Vagina (tissue), 2 donors: Measurements from ENCODE around the gene SDCCAG8. TPM values are rescaled to one million over a fixed set of nuclear protein-coding genes. Genes with fewer than 3 reads are reported as not detected.

Experiments used
- DNase-seq, 2 donors: peaks; one replicate each; pipeline ENCODE4 v3.0.0-alpha.2; 2017; ENCODE audit errors: extremely low spot score in 2 of 2
- H3K27ac ChIP-seq: fragments of 200-600 bp; sonication (generic); one replicate; pipeline ENCODE4 v1.5.1; 2019
- H3K27me3 ChIP-seq: fragments of 200-600 bp; sonication (generic); one replicate; pipeline ENCODE4 v1.5.1; 2019
- H3K36me3 ChIP-seq, 2 donors: fragments of 200-600 bp; sonication (generic); one replicate each; pipeline ENCODE4 v1.5.1; 2017 to 2019
- H3K4me1 ChIP-seq: fragments of 200-600 bp; sonication (generic); one replicate; pipeline ENCODE4 v1.5.1; 2019
- H3K4me3 ChIP-seq, 2 donors: fragments of 200-600 bp; sonication (generic); 1 replicate in 1 of 2; 2 replicates in 1 of 2; pipeline ENCODE4 v1.5.1; 2016 to 2019
- H3K9me3 ChIP-seq: fragments of 200-600 bp; sonication (generic); one replicate; pipeline ENCODE4 v1.5.1; 2019
- CTCF ChIP-seq, 3 experiments: fragments of 450-650 bp in 2 of 3; fragments of 200-600 bp in 1 of 3; sonication (generic) in 1 of 3; IDR thresholded peaks; one replicate each; pipeline ENCODE4 v1.5.1; 2017 to 2019; ENCODE audit warnings: antibody characterized with exemption in 3 of 3, mild to moderate bottlenecking in 2 of 3, moderate library complexity in 2 of 3
- POLR2A ChIP-seq, 2 donors: fragments of 450-650 bp; IDR thresholded peaks; one replicate each; pipeline ENCODE4 v1.6.1; 2017; ENCODE audit warnings: antibody characterized with exemption in 2 of 2, mild to moderate bottlenecking in 2 of 2, moderate library complexity in 2 of 2
- POLR2AphosphoS5 ChIP-seq, 2 donors: sonication (generic); formaldehyde crosslinking; IDR thresholded peaks; one replicate each; pipeline ENCODE4 v1.9.0; 2017; ENCODE audit warnings: antibody characterized with exemption in 2 of 2, mild to moderate bottlenecking in 2 of 2, low read depth in 1 of 2; ENCODE audit not compliant: insufficient read depth in 1 of 2
- intact Hi-C: fragments of 100-400 bp; cut with DNase I; formaldehyde crosslinking; loops from one replicate; pipeline ENCODE4 v1.15.1; 2023
- total RNA-seq: library from RNA; depleted of rRNA; stranded (reverse); fragments of >200 nt; gene quantifications from one replicate; pipeline ENCODE4 v1.2.3, GENCODE V29; 2016

SDCCAG8 gene
- total RNA-seq, 1 donor from 2014 or later: 31.2 TPM

GRCh38 chr1:243271996-243272395 lies 16.2 kb downstream of the SDCCAG8 start:
- peaks cover 4 to 29% of the 10 kb centered on the region in 2 donors for H3K36me3 ChIP-seq

DNA sequence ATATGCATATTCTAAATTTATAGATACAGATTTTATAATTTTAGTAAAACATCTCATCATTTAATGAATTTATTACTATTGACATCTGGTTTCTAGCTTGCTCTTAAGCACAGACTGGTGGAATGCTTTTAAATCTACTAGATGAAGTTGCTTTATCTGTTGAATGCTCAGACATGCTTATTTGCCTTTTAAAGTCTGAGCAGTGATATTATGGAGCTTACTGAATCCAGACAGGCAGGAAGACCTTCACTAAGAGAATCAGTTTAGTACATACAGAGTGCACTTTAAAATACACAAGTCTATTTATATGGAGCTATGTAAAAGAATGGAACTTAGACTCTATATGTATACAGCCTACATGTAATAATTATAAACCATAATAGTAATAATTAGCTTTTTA lies 16.6 kb downstream of the SDCCAG8 start:
- intact Hi-C loops: no loop called here
- no peak for DNase-seq
- no peaks in the 10 kb centered on the region for H3K27me3 ChIP-seq
- no peak for TF ChIP-seq CTCF (IDR thresholded peaks at IDR 0.05)
- TF ChIP-seq POLR2AphosphoS5 (IDR thresholded peaks at IDR 0.05; ENCODE audit: insufficient read depth in 1 of 2, low read depth in 1 of 2): no peak
- TF ChIP-seq POLR2A (IDR thresholded peaks at IDR 0.05): no peak
- H3K36me3 ChIP-seq: peaks cover 4 to 33% of the 10 kb centered on the region in 2 donors
- H3K4me3 ChIP-seq: no peak overlapping the region
- H3K9me3 ChIP-seq: no peaks in the 10 kb centered on the region
- H3K4me1 ChIP-seq: peaks cover 17% of the 10 kb centered on the region
- no peak overlapping the region for H3K27ac ChIP-seq

More at GRCh38 chr1:243271996-243272395, 16.2 kb downstream of the SDCCAG8 start:
- no peak for TF ChIP-seq POLR2A (IDR thresholded peaks at IDR 0.05)
- TF ChIP-seq CTCF (IDR thresholded peaks at IDR 0.05): no peak
- TF ChIP-seq POLR2AphosphoS5 (IDR thresholded peaks at IDR 0.05; ENCODE audit: insufficient read depth in 1 of 2, low read depth in 1 of 2): no peak
- no peak overlapping the region for H3K27ac ChIP-seq
- no peak overlapping the region for H3K4me3 ChIP-seq
- H3K27me3 ChIP-seq: no peaks in the 10 kb centered on the region
- peaks cover 18% of the 10 kb centered on the region for H3K4me1 ChIP-seq
- intact Hi-C loops: no loop called here
- no peak for DNase-seq
- H3K9me3 ChIP-seq: no peaks in the 10 kb centered on the region

- Histone ChIP-seq H3K36me3 (peaks cover 4 to 41% of the 10 kb centered on the region in 2 donors), H3K4me3 (no peak overlapping the region), H3K9me3 (no peaks in the 10 kb centered on the region), H3K4me1 (peaks cover 6% of the 10 kb centered on the region), H3K27me3 (no peaks in the 10 kb centered on the region), H3K27ac (no peak overlapping the region)
- TF ChIP-seq POLR2AphosphoS5 (IDR thresholded peaks at IDR 0.05; ENCODE audit: insufficient read depth in 1 of 2, low read depth in 1 of 2): no peak
- no peak for TF ChIP-seq CTCF (IDR thresholded peaks at IDR 0.05)
- no peak for TF ChIP-seq POLR2A (IDR thresholded peaks at IDR 0.05)
- DNase-seq: no peak
- intact Hi-C loops: no loop called here
These were observed 17.7 kb downstream of the SDCCAG8 start for GRCh38 chr1:243273506-243273905.

DNA sequence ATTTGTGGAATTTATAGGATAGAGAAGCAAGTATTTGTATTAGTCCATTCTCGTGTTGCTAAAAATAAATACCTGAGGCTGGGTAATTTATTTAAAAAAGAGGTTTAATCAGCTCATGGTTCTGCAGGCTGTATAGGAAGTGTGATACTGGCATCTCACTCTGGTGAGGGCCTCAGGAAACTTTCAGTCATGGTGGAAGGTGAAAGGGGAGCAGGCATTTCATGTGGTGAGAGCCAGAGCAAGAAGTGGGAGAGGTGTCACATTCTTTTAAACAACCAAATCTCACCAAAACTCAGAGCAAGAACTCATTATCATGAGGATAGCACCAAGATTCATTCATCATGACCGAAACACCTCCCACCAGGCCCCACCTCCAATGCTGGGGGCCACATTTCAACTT lies 18.1 kb downstream of the SDCCAG8 start:
- H3K27ac ChIP-seq: no peak overlapping the region
- H3K27me3 ChIP-seq: no peaks in the 10 kb centered on the region
- peaks cover 1% of the 10 kb centered on the region for H3K4me1 ChIP-seq
- no peak for DNase-seq
- H3K36me3 ChIP-seq: peaks cover 4 to 41% of the 10 kb centered on the region in 2 donors
- H3K9me3 ChIP-seq: no peaks in the 10 kb centered on the region
- H3K4me3 ChIP-seq: no peak overlapping the region
- TF ChIP-seq POLR2A (IDR thresholded peaks at IDR 0.05): no peak
- intact Hi-C loops: no loop called here

DNA sequence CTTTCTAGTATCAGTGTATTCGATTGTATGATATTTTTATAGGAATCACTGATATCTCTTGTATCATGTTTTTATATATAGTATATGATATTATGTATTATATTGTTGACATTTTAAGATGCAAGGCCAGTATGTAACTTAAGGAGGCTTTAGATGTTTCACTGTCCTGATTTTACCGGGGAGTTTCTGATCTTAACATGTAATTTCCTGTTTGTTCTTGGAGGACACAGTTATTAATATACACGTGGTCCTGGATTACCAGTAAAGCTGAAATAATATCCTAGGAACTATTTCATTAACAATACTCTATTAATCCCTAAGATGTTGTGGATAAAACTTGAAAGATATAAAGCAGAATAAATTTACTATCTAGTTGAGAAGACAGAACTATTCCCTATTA lies 19.5 kb downstream of the SDCCAG8 start:
- no peak overlapping the region for H3K27ac ChIP-seq
- no peak overlapping the region for H3K4me3 ChIP-seq
- no peak for DNase-seq
- intact Hi-C loops: no loop called here
- H3K36me3 ChIP-seq: peaks cover 4 to 41% of the 10 kb centered on the region in 2 donors
- H3K9me3 ChIP-seq: no peaks in the 10 kb centered on the region
- H3K27me3 ChIP-seq: no peaks in the 10 kb centered on the region
- TF ChIP-seq POLR2AphosphoS5 (IDR thresholded peaks at IDR 0.05; ENCODE audit: insufficient read depth in 1 of 2, low read depth in 1 of 2): no peak
- H3K4me1 ChIP-seq: no peaks in the 10 kb centered on the region

DNA sequence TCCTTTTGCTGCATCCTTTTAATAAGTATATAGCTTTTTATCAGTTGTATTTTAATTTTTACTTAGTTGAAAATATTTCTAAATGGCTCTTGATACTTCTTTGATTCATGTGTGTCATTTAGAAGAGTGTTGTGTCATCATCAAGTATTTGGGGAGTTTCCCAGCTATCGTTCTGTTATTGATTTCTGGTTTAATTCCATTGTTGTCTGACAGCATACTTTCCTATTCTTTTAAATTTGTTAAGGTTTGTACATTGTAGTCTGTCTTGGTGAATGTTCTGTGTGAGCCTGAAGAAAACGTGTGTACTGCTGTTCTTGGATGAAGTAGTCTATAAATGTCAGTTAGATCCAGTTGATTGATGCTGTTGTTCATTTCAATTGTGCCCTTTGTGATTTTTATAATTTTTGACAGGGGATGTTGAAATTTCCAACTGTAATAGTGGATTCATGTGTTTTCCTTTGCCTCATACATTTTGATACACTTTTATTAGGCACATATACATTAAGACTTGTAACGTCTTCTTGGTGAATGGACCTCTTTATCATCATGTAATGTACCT lies 24.8 kb downstream of the SDCCAG8 start:
- no peaks in the 10 kb centered on the region for H3K4me1 ChIP-seq
- H3K4me3 ChIP-seq: no peak overlapping the region
- no peak for TF ChIP-seq POLR2AphosphoS5 (IDR thresholded peaks at IDR 0.05; ENCODE audit: insufficient read depth in 1 of 2, low read depth in 1 of 2)
- TF ChIP-seq CTCF (IDR thresholded peaks at IDR 0.05): no peak
- TF ChIP-seq POLR2A (IDR thresholded peaks at IDR 0.05): no peak
- no peak for DNase-seq
- H3K36me3 ChIP-seq: peaks cover 0 to 32% of the 10 kb centered on the region in 2 donors
- no peak overlapping the region for H3K27ac ChIP-seq
- H3K9me3 ChIP-seq: no peaks in the 10 kb centered on the region
- no peaks in the 10 kb centered on the region for H3K27me3 ChIP-seq
- intact Hi-C loops: no loop called here
